K562 (cell line): ENCODE results near the gene COL16A1. TPM values are rescaled to one million over a fixed set of nuclear protein-coding genes. Genes with fewer than 3 reads are reported as not detected.

ENCODE experiments used
- ATAC-seq: fragments of 200-7000 bp; cut with Tn5 transposase; 3 replicates; pipeline ENCODE4 v1.9.1; 2020; ENCODE audit warnings: moderate library complexity
- BruUV-seq: library from RNA; stranded (reverse); fragments of 400-500 nt; replicated peaks from 2 replicates; lab custom pipeline; 2021; lab: Mats Ljungman, UMichigan
- CTCF ChIA-PET: fragments of 300-600 bp; formaldehyde crosslinking; extraction: SDS; loops from one replicate; lab custom pipeline; 2021; ENCODE audit warnings: low intra/inter-chr PET ratio; lab: Yijun Ruan, JAX
- POLR2A ChIA-PET: fragments of 300-600, 350-650 bp; sonication (Branson Sonifier 250); formaldehyde crosslinking; extraction: SDS; loops from one replicate; lab custom pipeline; 2021; ENCODE audit warnings: antibody characterized with exemption, inconsistent platforms; lab: Yijun Ruan, JAX
- DNase-seq, 4 experiments: peaks; one replicate each; pipeline versions ENCODE4 v3.0.0 to v3.0.0-alpha.2; 2011 to 2018; ENCODE audit warnings: low spot score in 3 of 4, mixed read lengths in 3 of 4; ENCODE audit errors: extremely low read depth in 1 of 4
- FAIRE-seq: peaks from 2 replicates; lab custom pipeline; 2011; peaks lifted over from hg19 to GRCh38; lab: Jason Lieb, UNC
- H2AFZ ChIP-seq: 2 replicates; pipeline ENCODE4 v1.6.0; 2011; ENCODE audit warnings: low read depth, low read length, control low read depth, inconsistent platforms
- H3K27ac ChIP-seq: fragments of 200-600 bp; 3 replicates; pipeline ENCODE4 v1.8.0; 2011; ENCODE audit warnings: low read depth, mild to moderate bottlenecking, control low read depth, inconsistent platforms, low read length, moderate library complexity, mixed read lengths; ENCODE audit errors: extremely low read depth
- H3K27me3 ChIP-seq, 2 experiments: fragments of 300-600 bp in 1 of 2; 2 replicates in 1 of 2; 3 replicates in 1 of 2; pipeline versions ENCODE4 v1.6.0 to v1.8.0; 2011; ENCODE audit warnings: inconsistent platforms in 2 of 2, low read length in 2 of 2, mild to moderate bottlenecking in 1 of 2, mixed read lengths in 1 of 2, moderate library complexity in 1 of 2; ENCODE audit not compliant: control insufficient read depth in 2 of 2, insufficient read depth in 2 of 2
- H3K36me3 ChIP-seq: fragments of 300-600 bp; 3 replicates; pipeline ENCODE4 v1.8.0; 2011; ENCODE audit warnings: mild to moderate bottlenecking, low read length, inconsistent platforms; ENCODE audit not compliant: control insufficient read depth, insufficient read depth
- H3K4me1 ChIP-seq, 2 experiments: fragments of 200-600 bp in 1 of 2; replicated peaks in 1 of 2; 2 replicates in 1 of 2; 3 replicates in 1 of 2; pipeline versions ENCODE4 v1.5.1 to v1.8.0; 2011; ENCODE audit warnings: inconsistent platforms in 2 of 2, low read length in 2 of 2, mild to moderate bottlenecking in 1 of 2, mixed read lengths in 1 of 2, moderate library complexity in 1 of 2; ENCODE audit not compliant: control insufficient read depth in 2 of 2, insufficient read depth in 2 of 2
- H3K4me2 ChIP-seq: 2 replicates; pipeline ENCODE4 v1.6.1; 2011; ENCODE audit warnings: low read length, control low read depth, inconsistent platforms, mixed read lengths; ENCODE audit not compliant: insufficient read depth
- H3K4me3 ChIP-seq: fragments of 200-600 bp; sonication (generic), shearing (Covaris generic); 2 replicates; pipeline ENCODE4 v1.5.1; 2016; ENCODE audit warnings: control low read depth, inconsistent platforms
- H3K79me2 ChIP-seq: fragments of 200-600 bp; 3 replicates; pipeline ENCODE4 v1.8.0; 2011; ENCODE audit warnings: low read length, inconsistent platforms; ENCODE audit not compliant: control insufficient read depth, insufficient read depth
- H3K9ac ChIP-seq, 2 experiments: 2 replicates each; pipeline versions ENCODE4 v1.6.0 to v1.6.1; 2011; ENCODE audit warnings: low read depth in 2 of 2, low read length in 2 of 2, control low read depth in 1 of 2, inconsistent platforms in 1 of 2, mild to moderate bottlenecking in 1 of 2, mixed read lengths in 1 of 2; ENCODE audit not compliant: insufficient read depth in 1 of 2
- H3K9me1 ChIP-seq: one replicate; pipeline ENCODE4 v1.6.0; 2011; ENCODE audit warnings: inconsistent platforms, mild to moderate bottlenecking, low read length, moderate library complexity; ENCODE audit not compliant: control insufficient read depth, insufficient read depth
- H3K9me3 ChIP-seq: replicated peaks from 2 replicates; pipeline ENCODE4 v1.5.1; 2011; ENCODE audit warnings: low read depth, low read length, inconsistent platforms; ENCODE audit not compliant: control insufficient read depth, insufficient read depth
- H4K20me1 ChIP-seq: replicated peaks from 2 replicates; pipeline ENCODE4 v1.6.1; 2011; ENCODE audit warnings: low read length, inconsistent platforms, mixed read lengths; ENCODE audit not compliant: control insufficient read depth, insufficient read depth
- HNRNPLL ChIP-seq: fragments of 200-400 bp; formaldehyde crosslinking; IDR thresholded peaks from 2 replicates; pipeline ENCODE4 v1.6.1; 2017; ENCODE audit warnings: low read length, low read depth, mild to moderate bottlenecking; ENCODE audit not compliant: poor library complexity, severe bottlenecking
- RAD51 ChIP-seq: fragments of 450-650 bp; IDR thresholded peaks from 2 replicates; pipeline ENCODE4 v1.7.1; 2016; ENCODE audit warnings: low read depth, mild to moderate bottlenecking, borderline replicate concordance
- THRB ChIP-seq: fragments of 450-650 bp; formaldehyde crosslinking; conservative IDR thresholded peaks from 2 replicates; pipeline ENCODE4 v1.4.0; 2022; ENCODE audit warnings: mild to moderate bottlenecking, missing genetic modification characterization
- ZBTB7A ChIP-seq: IDR thresholded peaks from 2 replicates; pipeline ENCODE4 v1.6.1; 2011; ENCODE audit warnings: low read depth, mild to moderate bottlenecking, low read length, moderate library complexity, borderline replicate concordance; ENCODE audit not compliant: control insufficient read depth
- ZNF224 ChIP-seq: sonication (generic); formaldehyde crosslinking; IDR thresholded peaks from 2 replicates; pipeline ENCODE4 v1.8.0; 2022; ENCODE audit warnings: mild to moderate bottlenecking, missing genetic modification reagents
- ZNF354B ChIP-seq: fragments of 250-450 bp; sonication (Bioruptor Pico); IDR thresholded peaks from 2 replicates; pipeline ENCODE4 v1.4.0; 2020
- WGBS: fragments of 100-300 bp; shearing (Covaris generic); methylation state at CpG from one replicate; pipeline ENCODE4 v1.1.6; 2016; ENCODE audit warnings: low coverage, mixed read lengths; ENCODE audit not compliant: insufficient coverage; ENCODE audit errors: missing lambda C conversion rate; 5-methylcytosine and 5-hydroxymethylcytosine counted together
- in situ Hi-C: fragments of 300-500 bp; cut with MboI; formaldehyde crosslinking; loops from 4 replicates; pipeline ENCODE4 v1.15.0; 2018; ENCODE audit warnings: inconsistent platforms, mixed read lengths
- intact Hi-C: fragments of 100-400 bp; cut with micrococcal nuclease; formaldehyde crosslinking; loops from 2 replicates; pipeline ENCODE4 v1.14.2; 2022
- polyA plus RNA-seq, 8 experiments: library from polyadenylated mRNA; depleted of rRNA in 4 of 8; stranded (reverse) in 5 of 8; unstranded in 3 of 8; fragments of >200 nt; fragmentation: Nextera tagmentation in 2 of 8; fragmentation: Illumina TruSeq in 1 of 8; extraction: Ambion mirVana in 2 of 8; extraction: Trizol in 1 of 8; gene quantifications; 2 replicates each; pipeline versions ENCODE4 v1.2.1 to v1.2.3, GENCODE V29; 2011 to 2014; ENCODE audit warnings: inconsistent platforms in 1 of 8, missing spikeins in 1 of 8
- total RNA-seq, 7 experiments: library from RNA; depleted of rRNA in 6 of 7; stranded (reverse); fragments of >200 nt in 6 of 7; fragmentation: Illumina TruSeq in 2 of 7; extraction: Trizol in 2 of 7; gene quantifications; 2 replicates each; pipeline versions ENCODE4 v1.2.1 to v1.2.3, GENCODE V29; 2011 to 2021; ENCODE audit warnings: low replicate concordance in 1 of 7
- TF ChIP-seq, protein P1 (sequence below), 2 experiments: fragments of 450-650 bp in 1 of 2; IDR thresholded peaks; 2 replicates each; pipeline ENCODE4 v1.6.1; 2011 to 2017; ENCODE audit warnings: low read depth in 2 of 2, antibody characterized with exemption in 1 of 2, borderline replicate concordance in 1 of 2, low read length in 1 of 2, mild to moderate bottlenecking in 1 of 2, mixed read lengths in 1 of 2; ENCODE audit not compliant: control insufficient read depth in 1 of 2
- TF ChIP-seq, protein P2 (sequence below): sonication (generic); formaldehyde crosslinking; IDR thresholded peaks from 2 replicates; pipeline ENCODE4 v1.8.0; 2022; ENCODE audit warnings: missing genetic modification reagents, mild to moderate bottlenecking, borderline replicate concordance
- TF ChIP-seq, protein P3 (sequence below): fragments of 250-450 bp; sonication (Bioruptor Pico); IDR thresholded peaks from 2 replicates; pipeline ENCODE4 v1.4.0; 2020
- TF ChIP-seq, protein P4 (sequence below): fragments of 450-650 bp; formaldehyde crosslinking; IDR thresholded peaks from 2 replicates; pipeline ENCODE4 v1.4.0; 2022; ENCODE audit warnings: missing genetic modification characterization

Gene COL16A1
- total and polyA plus RNA-seq, 9 of the 15 experiments (the other 6 are each of a cell fraction or from before 2014, with no cell fraction given) = 0.11 to 0.60 (median 0.11) TPM; not detected in 6

DNA sequence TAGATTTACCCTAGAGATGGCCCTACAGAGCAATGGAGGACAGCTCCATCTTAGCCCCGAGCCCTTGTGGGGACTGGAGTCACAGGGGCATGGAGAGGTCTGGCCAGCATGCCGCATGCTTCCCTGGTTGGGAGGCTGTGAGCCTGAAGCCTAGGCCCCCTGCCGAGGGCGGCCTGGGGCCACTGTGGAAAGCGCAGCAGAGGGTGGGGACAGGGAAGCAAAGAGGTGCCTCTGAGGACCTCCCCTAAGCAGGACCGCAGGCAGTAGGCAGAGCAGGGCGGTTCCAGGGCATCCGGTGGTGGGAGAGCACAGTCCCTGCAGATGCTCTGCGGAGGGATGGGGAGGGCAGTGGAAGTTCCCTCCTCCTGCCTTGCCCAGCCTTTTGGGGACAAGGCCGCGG, 32.7 kb downstream of the COL16A1 start:
- no peak; the same call in 2 of the 3 replicates for ATAC-seq
- intact Hi-C loops = no loop called here
- no peaks in the 10 kb centered on the region for H3K36me3 ChIP-seq
- ChIA-PET CTCF (no interaction called here), POLR2A (interaction anchor here (1.1 kb wide), 1 partner anchor 17 kb away, joined by 4 read pairs; no protein-coding TSS in a partner anchor)
- H3K4me1 ChIP-seq = peaks cover 0 to 19% of the 10 kb centered on the region in 2 experiments; a peak in 3 of 5 replicates
- H3K4me2 ChIP-seq = no peak overlapping the region
- no peaks in the 10 kb centered on the region for H3K79me2 ChIP-seq
- H4K20me1 ChIP-seq = peaks cover 13% of the 10 kb centered on the region
- no peaks in the 10 kb centered on the region for H3K9me1 ChIP-seq
- DNase-seq = no peak
- H3K9ac ChIP-seq = 0 out of 4 replicates have a peak overlapping the region, but pooled peaks of 1 of the 2 experiments have one; percentile 19
- H3K9me3 ChIP-seq = no peaks in the 10 kb centered on the region
- no peak overlapping the region for H2AFZ ChIP-seq
- 5% methylated on average over 11 of the region's 11 CpGs for WGBS
- H3K27ac ChIP-seq = no peak overlapping the region
- BruUV-seq = no TSS peak
- H3K4me3 ChIP-seq = no peak overlapping the region
- in situ Hi-C loops = no loop called here
- FAIRE-seq = no peak
- peaks cover 58 to 100% of the 10 kb centered on the region in 2 experiments for H3K27me3 ChIP-seq
- TF ChIP-seq, protein P1, sequence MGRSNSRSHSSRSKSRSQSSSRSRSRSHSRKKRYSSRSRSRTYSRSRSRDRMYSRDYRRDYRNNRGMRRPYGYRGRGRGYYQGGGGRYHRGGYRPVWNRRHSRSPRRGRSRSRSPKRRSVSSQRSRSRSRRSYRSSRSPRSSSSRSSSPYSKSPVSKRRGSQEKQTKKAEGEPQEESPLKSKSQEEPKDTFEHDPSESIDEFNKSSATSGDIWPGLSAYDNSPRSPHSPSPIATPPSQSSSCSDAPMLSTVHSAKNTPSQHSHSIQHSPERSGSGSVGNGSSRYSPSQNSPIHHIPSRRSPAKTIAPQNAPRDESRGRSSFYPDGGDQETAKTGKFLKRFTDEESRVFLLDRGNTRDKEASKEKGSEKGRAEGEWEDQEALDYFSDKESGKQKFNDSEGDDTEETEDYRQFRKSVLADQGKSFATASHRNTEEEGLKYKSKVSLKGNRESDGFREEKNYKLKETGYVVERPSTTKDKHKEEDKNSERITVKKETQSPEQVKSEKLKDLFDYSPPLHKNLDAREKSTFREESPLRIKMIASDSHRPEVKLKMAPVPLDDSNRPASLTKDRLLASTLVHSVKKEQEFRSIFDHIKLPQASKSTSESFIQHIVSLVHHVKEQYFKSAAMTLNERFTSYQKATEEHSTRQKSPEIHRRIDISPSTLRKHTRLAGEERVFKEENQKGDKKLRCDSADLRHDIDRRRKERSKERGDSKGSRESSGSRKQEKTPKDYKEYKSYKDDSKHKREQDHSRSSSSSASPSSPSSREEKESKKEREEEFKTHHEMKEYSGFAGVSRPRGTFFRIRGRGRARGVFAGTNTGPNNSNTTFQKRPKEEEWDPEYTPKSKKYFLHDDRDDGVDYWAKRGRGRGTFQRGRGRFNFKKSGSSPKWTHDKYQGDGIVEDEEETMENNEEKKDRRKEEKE (IDR thresholded peaks at IDR 0.05; ENCODE audit: borderline replicate concordance in 1 of 2, control insufficient read depth in 1 of 2, low read depth in 2 of 2, low read length in 1 of 2) = no peak
- TF ChIP-seq ZNF224 (CRISPR knock-in tag) (no peak), ZBTB7A (no peak), ZNF354B (no peak), THRB (no peak), RAD51 (no peak), HNRNPLL (no peak)
- TF ChIP-seq, protein P2, sequence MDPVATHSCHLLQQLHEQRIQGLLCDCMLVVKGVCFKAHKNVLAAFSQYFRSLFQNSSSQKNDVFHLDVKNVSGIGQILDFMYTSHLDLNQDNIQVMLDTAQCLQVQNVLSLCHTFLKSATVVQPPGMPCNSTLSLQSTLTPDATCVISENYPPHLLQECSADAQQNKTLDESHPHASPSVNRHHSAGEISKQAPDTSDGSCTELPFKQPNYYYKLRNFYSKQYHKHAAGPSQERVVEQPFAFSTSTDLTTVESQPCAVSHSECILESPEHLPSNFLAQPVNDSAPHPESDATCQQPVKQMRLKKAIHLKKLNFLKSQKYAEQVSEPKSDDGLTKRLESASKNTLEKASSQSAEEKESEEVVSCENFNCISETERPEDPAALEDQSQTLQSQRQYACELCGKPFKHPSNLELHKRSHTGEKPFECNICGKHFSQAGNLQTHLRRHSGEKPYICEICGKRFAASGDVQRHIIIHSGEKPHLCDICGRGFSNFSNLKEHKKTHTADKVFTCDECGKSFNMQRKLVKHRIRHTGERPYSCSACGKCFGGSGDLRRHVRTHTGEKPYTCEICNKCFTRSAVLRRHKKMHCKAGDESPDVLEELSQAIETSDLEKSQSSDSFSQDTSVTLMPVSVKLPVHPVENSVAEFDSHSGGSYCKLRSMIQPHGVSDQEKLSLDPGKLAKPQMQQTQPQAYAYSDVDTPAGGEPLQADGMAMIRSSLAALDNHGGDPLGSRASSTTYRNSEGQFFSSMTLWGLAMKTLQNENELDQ (CRISPR knock-in tag) = no peak
- TF ChIP-seq, protein P3, sequence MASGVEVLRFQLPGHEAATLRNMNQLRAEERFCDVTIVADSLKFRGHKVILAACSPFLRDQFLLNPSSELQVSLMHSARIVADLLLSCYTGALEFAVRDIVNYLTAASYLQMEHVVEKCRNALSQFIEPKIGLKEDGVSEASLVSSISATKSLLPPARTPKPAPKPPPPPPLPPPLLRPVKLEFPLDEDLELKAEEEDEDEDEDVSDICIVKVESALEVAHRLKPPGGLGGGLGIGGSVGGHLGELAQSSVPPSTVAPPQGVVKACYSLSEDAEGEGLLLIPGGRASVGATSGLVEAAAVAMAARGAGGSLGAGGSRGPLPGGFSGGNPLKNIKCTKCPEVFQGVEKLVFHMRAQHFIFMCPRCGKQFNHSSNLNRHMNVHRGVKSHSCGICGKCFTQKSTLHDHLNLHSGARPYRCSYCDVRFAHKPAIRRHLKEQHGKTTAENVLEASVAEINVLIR (CRISPR knock-in tag) = no peak
- TF ChIP-seq, protein P4, sequence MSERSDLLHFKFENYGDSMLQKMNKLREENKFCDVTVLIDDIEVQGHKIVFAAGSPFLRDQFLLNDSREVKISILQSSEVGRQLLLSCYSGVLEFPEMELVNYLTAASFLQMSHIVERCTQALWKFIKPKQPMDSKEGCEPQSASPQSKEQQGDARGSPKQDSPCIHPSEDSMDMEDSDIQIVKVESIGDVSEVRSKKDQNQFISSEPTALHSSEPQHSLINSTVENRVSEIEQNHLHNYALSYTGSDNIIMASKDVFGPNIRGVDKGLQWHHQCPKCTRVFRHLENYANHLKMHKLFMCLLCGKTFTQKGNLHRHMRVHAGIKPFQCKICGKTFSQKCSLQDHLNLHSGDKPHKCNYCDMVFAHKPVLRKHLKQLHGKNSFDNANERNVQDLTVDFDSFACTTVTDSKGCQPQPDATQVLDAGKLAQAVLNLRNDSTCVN = no peak
